ENCODE data around the gene DNMT3A. TPM values are rescaled to one million over a fixed set of nuclear protein-coding genes. Genes with fewer than 3 reads are reported as not detected.

Gene DNMT3A
- total RNA-seq, 1 experiment from 2014 or later, result 35.7 TPM

DNA sequence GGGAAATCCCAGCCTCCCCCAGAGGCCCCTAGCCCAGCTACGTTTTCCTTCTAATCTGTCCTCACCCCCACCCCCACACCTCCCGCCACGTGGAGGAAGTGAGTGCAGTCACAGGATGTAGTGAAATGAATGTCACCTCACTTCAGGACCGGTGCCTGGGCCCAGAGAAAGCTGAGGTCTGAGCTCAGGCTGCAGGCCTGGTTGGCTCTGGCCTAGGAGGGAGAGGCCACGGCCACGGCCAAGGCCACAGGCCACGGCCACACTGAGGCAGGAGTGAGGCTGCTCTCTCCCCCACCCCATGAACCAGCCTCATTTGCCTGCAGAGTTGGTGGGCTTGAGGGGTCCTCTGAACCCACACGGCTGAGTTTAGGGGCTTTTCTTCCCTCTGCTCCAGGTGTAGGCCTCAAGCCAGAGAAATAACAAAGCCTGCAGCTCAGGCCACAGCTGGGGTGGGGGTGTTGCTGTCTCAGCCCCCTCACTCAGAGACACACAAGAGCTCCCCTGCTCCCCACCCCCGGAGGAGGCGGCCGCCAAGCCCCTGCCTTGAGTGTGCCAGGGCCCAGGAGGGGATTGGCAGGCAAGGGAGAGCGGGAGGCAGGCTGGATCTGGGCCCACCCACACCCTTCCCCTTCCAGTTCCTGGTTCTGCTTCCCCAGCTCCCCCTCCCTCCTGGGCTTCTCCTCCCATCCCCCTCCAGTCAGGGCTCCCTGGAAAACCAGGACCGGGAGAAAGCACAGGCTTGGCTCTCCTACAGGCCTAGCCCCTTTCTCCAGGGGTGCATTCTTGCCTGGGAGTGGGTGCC is 27.0 kb downstream of the DNMT3A start:
- H3K4me1 Mint-ChIP-seq (ENCODE audit: low read depth, unreplicated experiment), result peaks cover 15% of the 10 kb centered on the region
- no peak for TF ChIP-seq CTCF (IDR thresholded peaks at IDR 0.05; ENCODE audit: unreplicated experiment)
- no peaks in the 10 kb centered on the region for H3K9me3 Mint-ChIP-seq (ENCODE audit: low read depth, unreplicated experiment)
- H3K27ac Mint-ChIP-seq (ENCODE audit: unreplicated experiment), result no peak overlapping the region
- no peaks in the 10 kb centered on the region for H3K27me3 Mint-ChIP-seq (ENCODE audit: unreplicated experiment)
- no peak overlapping the region for H3K4me3 Mint-ChIP-seq (ENCODE audit: low read depth, unreplicated experiment)
- intact Hi-C loops (cut with micrococcal nuclease; ENCODE audit: unreplicated experiment), result no loop called here
- H3K36me3 Mint-ChIP-seq (ENCODE audit: insufficient read depth, unreplicated experiment), result no peaks in the 10 kb centered on the region
- no peak for DNase-seq
- CTCF ChIA-PET, result interaction anchor here (0.6 kb wide), 1 partner anchor 12 kb away, joined by 3 read pairs; no protein-coding TSS in a partner anchor
- no TSS peak for BruUV-seq (replicated peaks)

DNA sequence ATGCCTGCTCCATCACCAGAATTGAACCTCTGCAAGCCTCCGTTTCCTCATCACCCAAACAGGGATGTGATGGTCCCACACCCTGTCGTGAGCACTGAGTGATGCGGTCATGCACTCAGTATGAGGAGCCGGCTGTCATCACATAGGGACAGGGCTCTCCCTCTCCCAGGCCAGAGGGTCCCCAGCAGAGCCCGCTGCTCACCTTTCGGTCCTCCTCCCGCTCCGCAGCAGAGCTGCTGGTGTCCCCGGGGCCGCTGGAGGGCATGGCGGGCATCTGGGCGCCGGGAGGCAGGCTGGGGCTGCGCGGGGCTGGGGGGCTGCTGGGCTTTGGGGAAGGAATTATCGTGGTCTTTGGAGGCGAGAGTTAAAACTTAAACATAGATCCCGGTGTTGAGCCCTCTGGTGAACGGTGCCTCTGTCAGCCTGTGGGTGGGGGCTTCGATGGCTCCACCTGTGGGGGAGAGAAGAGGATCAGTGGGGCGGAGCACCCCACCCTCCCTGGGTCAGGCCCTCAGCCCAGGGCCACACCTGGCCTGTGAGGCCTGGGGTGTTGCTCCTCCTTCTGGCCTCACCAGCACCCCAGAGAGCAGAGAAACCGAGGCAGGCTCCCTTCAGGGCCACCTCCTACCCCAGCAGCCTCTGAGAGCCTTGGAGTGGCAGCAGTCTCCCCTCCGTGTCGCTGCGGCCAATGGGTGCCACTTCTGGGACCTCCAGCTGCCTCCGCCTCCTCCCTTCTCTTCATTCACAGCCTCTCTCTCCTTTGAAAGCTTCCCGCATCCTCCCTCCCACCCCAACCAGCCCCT is 27.8 kb downstream of the DNMT3A start:
- intact Hi-C loops (cut with micrococcal nuclease; ENCODE audit: unreplicated experiment), result no loop called here
- Mint-ChIP-seq H3K36me3 (ENCODE audit: insufficient read depth, unreplicated experiment) (no peaks in the 10 kb centered on the region), H3K27me3 (ENCODE audit: unreplicated experiment) (no peaks in the 10 kb centered on the region), H3K4me3 (ENCODE audit: low read depth, unreplicated experiment) (no peak overlapping the region), H3K4me1 (ENCODE audit: low read depth, unreplicated experiment) (peaks cover 15% of the 10 kb centered on the region), H3K27ac (ENCODE audit: unreplicated experiment) (no peak overlapping the region), H3K9me3 (ENCODE audit: low read depth, unreplicated experiment) (no peaks in the 10 kb centered on the region)
- CTCF ChIA-PET, result no interaction called here
- no peak for DNase-seq
- TF ChIP-seq CTCF (IDR thresholded peaks at IDR 0.05; ENCODE audit: unreplicated experiment), result no peak
- BruUV-seq (replicated peaks), result no TSS peak

DNA sequence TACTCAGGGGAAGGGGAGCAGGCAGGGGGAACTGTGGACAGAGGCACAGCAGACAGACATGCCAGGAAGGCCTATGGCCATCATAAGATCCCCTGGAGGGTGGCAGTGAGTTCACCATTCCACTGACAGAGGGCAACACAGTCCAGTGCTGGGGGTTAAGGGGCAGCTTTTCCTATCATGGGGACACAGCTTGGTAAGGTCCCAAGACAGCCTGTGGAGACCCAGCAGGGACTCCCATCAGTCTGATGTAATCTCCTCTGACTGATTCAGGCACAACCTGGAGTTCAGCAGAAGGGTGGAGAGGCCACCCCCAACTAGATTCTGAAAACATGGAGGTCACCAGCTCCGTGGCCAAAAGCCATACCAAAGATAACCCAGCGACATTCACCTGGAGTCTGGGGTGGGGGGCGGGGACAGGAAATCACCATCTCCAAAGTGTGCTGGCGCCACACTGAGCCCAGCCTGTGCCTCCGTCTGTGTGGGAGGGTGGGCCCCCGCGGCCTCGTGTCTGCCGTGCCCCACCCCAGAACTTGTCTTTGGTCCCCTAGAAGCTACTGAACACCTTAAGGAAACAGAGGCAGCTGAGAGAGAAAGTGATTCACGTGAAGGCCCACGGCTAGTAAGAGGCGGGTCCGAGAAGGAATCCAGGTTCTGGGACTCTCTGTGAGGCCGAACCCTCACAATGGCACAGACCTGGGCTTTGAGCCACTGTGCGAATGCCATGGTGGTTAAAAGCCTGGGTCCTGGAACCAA is 28.6 kb downstream of the DNMT3A start:
- no peaks in the 10 kb centered on the region for H3K9me3 Mint-ChIP-seq (ENCODE audit: low read depth, unreplicated experiment)
- no peaks in the 10 kb centered on the region for H3K27me3 Mint-ChIP-seq (ENCODE audit: unreplicated experiment)
- no peak for TF ChIP-seq CTCF (IDR thresholded peaks at IDR 0.05; ENCODE audit: unreplicated experiment)
- no peaks in the 10 kb centered on the region for H3K36me3 Mint-ChIP-seq (ENCODE audit: insufficient read depth, unreplicated experiment)
- BruUV-seq (replicated peaks), result no TSS peak
- H3K27ac Mint-ChIP-seq (ENCODE audit: unreplicated experiment), result no peak overlapping the region
- no peak overlapping the region for H3K4me3 Mint-ChIP-seq (ENCODE audit: low read depth, unreplicated experiment)
- intact Hi-C loops (cut with micrococcal nuclease; ENCODE audit: unreplicated experiment), result no loop called here
- H3K4me1 Mint-ChIP-seq (ENCODE audit: low read depth, unreplicated experiment), result peaks cover 15% of the 10 kb centered on the region
- DNase-seq, result no peak
- CTCF ChIA-PET, result interaction anchor here (0.6 kb wide), 1 partner anchor 77 kb away, joined by 3 read pairs; no protein-coding TSS in a partner anchor

DNA sequence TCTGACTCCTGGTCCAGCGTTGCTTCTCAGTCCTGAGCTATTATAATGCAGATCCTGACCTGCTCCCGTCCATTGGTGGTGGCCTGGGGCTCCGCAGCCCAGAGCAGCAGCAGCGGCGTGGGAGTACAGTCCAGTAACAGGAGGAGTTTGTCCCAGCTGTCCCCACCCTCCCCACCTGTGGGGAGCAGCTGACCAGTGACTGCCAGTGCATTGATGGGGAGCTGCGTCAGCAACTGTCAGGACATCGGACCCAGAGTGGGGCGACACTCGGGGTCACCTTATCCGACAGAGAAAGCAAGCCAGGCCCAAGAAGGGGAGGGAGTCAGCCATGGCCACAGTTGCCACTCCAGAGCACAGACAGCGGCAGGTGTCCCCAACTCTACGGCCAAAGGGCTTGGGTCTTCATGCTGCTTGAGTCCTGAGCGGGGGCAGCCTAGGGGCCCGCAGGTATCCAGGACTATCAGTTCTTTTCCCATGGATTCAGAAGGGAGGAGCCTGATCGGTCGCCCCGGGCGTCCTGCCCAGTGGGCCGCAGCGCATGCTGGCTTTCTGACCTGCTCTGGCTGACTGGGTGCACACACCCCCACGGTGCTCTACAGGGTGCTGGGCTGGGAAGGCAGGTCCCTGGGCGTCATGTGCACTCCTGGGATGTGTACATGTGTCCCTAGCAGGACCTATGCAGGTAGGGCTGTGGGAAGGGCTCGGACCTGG is 29.7 kb downstream of the DNMT3A start:
- no peak for TF ChIP-seq CTCF (IDR thresholded peaks at IDR 0.05; ENCODE audit: unreplicated experiment)
- Mint-ChIP-seq H3K36me3 (ENCODE audit: insufficient read depth, unreplicated experiment) (no peaks in the 10 kb centered on the region), H3K27me3 (ENCODE audit: unreplicated experiment) (no peaks in the 10 kb centered on the region), H3K4me3 (ENCODE audit: low read depth, unreplicated experiment) (no peak overlapping the region), H3K9me3 (ENCODE audit: low read depth, unreplicated experiment) (no peaks in the 10 kb centered on the region), H3K27ac (ENCODE audit: unreplicated experiment) (no peak overlapping the region), H3K4me1 (ENCODE audit: low read depth, unreplicated experiment) (peaks cover 15% of the 10 kb centered on the region)
- no TSS peak for BruUV-seq (replicated peaks)
- intact Hi-C loops (cut with micrococcal nuclease; ENCODE audit: unreplicated experiment), result no loop called here
- no peak for DNase-seq
- CTCF ChIA-PET, result no interaction called here

Data from Calu3 (cell line).